HepG2 (cell line): Measurements from ENCODE around the gene CDH22. TPM values are rescaled to one million over a fixed set of nuclear protein-coding genes. Genes with fewer than 3 reads are reported as not detected.

Experiments used
- BRD4 ChIP-seq: sonication (generic); formaldehyde crosslinking; IDR thresholded peaks from 2 replicates; pipeline ENCODE4 v1.4.0; 2020; ENCODE audit warnings: missing genetic modification reagents
- CBX1 ChIP-seq: IDR thresholded peaks from one replicate; pipeline ENCODE4 v1.6.1; 2016; ENCODE audit warnings: antibody characterized with exemption, low read depth
- DNMT3B ChIP-seq: conservative IDR thresholded peaks from 2 replicates; pipeline ENCODE4 v1.6.1; 2016; ENCODE audit warnings: missing biosample characterization, control low read depth
- HNF1A ChIP-seq, 2 experiments: sonication (generic) in 1 of 2; formaldehyde crosslinking in 1 of 2; IDR thresholded peaks; 2 replicates each; pipeline versions ENCODE4 v1.4.0 to v1.6.1; 2016 to 2020; ENCODE audit warnings: borderline replicate concordance in 1 of 2, low read depth in 1 of 2, mild to moderate bottlenecking in 1 of 2, missing genetic modification reagents in 1 of 2
- HNF4A ChIP-seq: sonication (generic); formaldehyde crosslinking; IDR thresholded peaks from 2 replicates; pipeline ENCODE4 v1.4.0; 2020; ENCODE audit warnings: missing genetic modification reagents
- SOX6 ChIP-seq, 2 experiments: fragments of 450-650 bp in 1 of 2; sonication (generic) in 1 of 2; formaldehyde crosslinking in 1 of 2; IDR thresholded peaks; 2 replicates each; pipeline versions ENCODE4 v1.4.0 to v1.6.1; 2017 to 2020; ENCODE audit warnings: antibody characterized with exemption in 1 of 2, mild to moderate bottlenecking in 1 of 2, missing genetic modification reagents in 1 of 2
- TMF1 ChIP-seq: sonication (generic); formaldehyde crosslinking; IDR thresholded peaks from 2 replicates; pipeline ENCODE4 v1.8.1; 2022; ENCODE audit warnings: low read depth, missing genetic modification reagents
- ZFY ChIP-seq: sonication (generic); formaldehyde crosslinking; IDR thresholded peaks from 2 replicates; pipeline ENCODE4 v1.4.0; 2020; ENCODE audit warnings: missing genetic modification reagents
- ZMYM2 ChIP-seq: sonication (generic); formaldehyde crosslinking; IDR thresholded peaks from 2 replicates; pipeline ENCODE4 v1.8.0; 2022; ENCODE audit warnings: mild to moderate bottlenecking, missing genetic modification reagents
- ZMYM4 ChIP-seq: sonication (generic); formaldehyde crosslinking; IDR thresholded peaks from 2 replicates; pipeline ENCODE4 v1.8.1; 2023; ENCODE audit warnings: mild to moderate bottlenecking, missing genetic modification reagents
- ZNF264 ChIP-seq: sonication (generic); formaldehyde crosslinking; IDR thresholded peaks from 2 replicates; pipeline ENCODE4 v1.4.0; 2020; ENCODE audit warnings: missing genetic modification reagents
- ZNF276 ChIP-seq: sonication (generic); formaldehyde crosslinking; IDR thresholded peaks from 2 replicates; pipeline ENCODE4 v1.4.0; 2020; ENCODE audit warnings: mild to moderate bottlenecking, low read depth, missing genetic modification reagents
- ZNF468 ChIP-seq: sonication (generic); formaldehyde crosslinking; IDR thresholded peaks from 2 replicates; pipeline ENCODE4 v1.8.0; 2022; ENCODE audit warnings: mild to moderate bottlenecking, moderate library complexity, missing genetic modification reagents
- ZNF616 ChIP-seq: sonication (generic); formaldehyde crosslinking; IDR thresholded peaks from 2 replicates; pipeline ENCODE4 v1.5.0; 2020; ENCODE audit warnings: low read depth, mild to moderate bottlenecking, missing genetic modification reagents
- ZNF7 ChIP-seq: IDR thresholded peaks from 2 replicates; pipeline ENCODE4 v1.6.1; 2016; ENCODE audit warnings: missing biosample characterization, missing genetic modification reagents
- ZNF770 ChIP-seq: sonication (generic); formaldehyde crosslinking; IDR thresholded peaks from 2 replicates; pipeline ENCODE4 v1.5.0; 2020; ENCODE audit warnings: mild to moderate bottlenecking, missing genetic modification reagents
- ZSCAN12 ChIP-seq: sonication (generic); formaldehyde crosslinking; IDR thresholded peaks from 2 replicates; pipeline ENCODE4 v1.9.0; 2021; ENCODE audit warnings: mild to moderate bottlenecking, missing genetic modification reagents
- ZXDC ChIP-seq: sonication (generic); formaldehyde crosslinking; IDR thresholded peaks from 2 replicates; pipeline ENCODE4 v1.5.0; 2020; ENCODE audit warnings: mild to moderate bottlenecking, missing genetic modification reagents
- polyA plus RNA-seq, 8 experiments: library from polyadenylated mRNA; depleted of rRNA in 3 of 8; stranded (reverse) in 7 of 8; unstranded in 1 of 8; fragments of >200 nt; fragmentation: Illumina TruSeq in 4 of 8; extraction: Trizol in 4 of 8; gene quantifications; 2 replicates each; pipeline versions ENCODE4 v1.2.1 to v1.2.3, GENCODE V29; 2011 to 2016; ENCODE audit warnings: low read depth in 4 of 8, missing spikeins in 1 of 8, mixed read lengths in 1 of 8; ENCODE audit not compliant: insufficient read depth in 1 of 8
- total RNA-seq, 5 experiments: library from RNA; depleted of rRNA; stranded (reverse); fragments of >200 nt; fragmentation: Illumina TruSeq; extraction: Trizol; gene quantifications; 2 replicates each; pipeline ENCODE4 v1.2.3, GENCODE V29; 2016; ENCODE audit warnings: low read depth in 1 of 5

Gene CDH22
- total and polyA plus RNA-seq, 2 of the 13 experiments (the other 11 are each of a cell fraction or from before 2014, with no cell fraction given): not detected

- TF ChIP-seq ZXDC (CRISPR knock-in tag) (no peak), ZNF616 (CRISPR knock-in tag) (no peak), ZNF468 (CRISPR knock-in tag) (no peak), ZNF264 (CRISPR knock-in tag) (no peak), BRD4 (CRISPR knock-in tag) (0 out of 2 replicates have a peak, but pooled peaks have one; percentile 35), ZNF770 (CRISPR knock-in tag) (peak; percentile 100), ZSCAN12 (no peak), ZNF276 (CRISPR knock-in tag) (no peak), ZFY (CRISPR knock-in tag) (0 out of 2 replicates have a peak, but pooled peaks have one; percentile 21), HNF4A (CRISPR knock-in tag) (peak; percentile 52), DNMT3B (CRISPR knock-in tag) (no peak), CBX1 (no peak), HNF1A (IDR thresholded peaks at IDR 0.05; ENCODE audit: low read depth) (peak; percentile 40; the same call in 1 of the 2 replicates), HNF1A (CRISPR knock-in tag; IDR thresholded peaks at IDR 0.05; ENCODE audit: borderline replicate concordance) (no peak), ZMYM2 (peak; percentile 54; the same call in 1 of the 2 replicates), ZMYM4 (CRISPR knock-in tag) (0 out of 2 replicates have a peak, but pooled peaks have one; percentile 30), ZNF7 (no peak), SOX6 (IDR thresholded peaks at IDR 0.05) (no peak), SOX6 (CRISPR knock-in tag; IDR thresholded peaks at IDR 0.05) (peak; percentile 42; the same call in 1 of the 2 replicates), TMF1 (CRISPR knock-in tag) (no peak)
These were observed 23.5 kb upstream of the CDH22 start (continued) for GRCh38 chr20:46331611-46332361.
